B cell (primary cell): ENCODE measurements around the gene FBXW9. TPM values are rescaled to one million over a fixed set of nuclear protein-coding genes. Genes with fewer than 3 reads are reported as not detected.

Source experiments
- ATAC-seq: fragments of 200-7000 bp; cut with Tn5 transposase; one replicate; pipeline ENCODE4 v1.10.0; 2021; ENCODE audit warnings: low read depth, mild to moderate bottlenecking, moderate number of reproducible peaks, moderate library complexity
- CTCF ChIA-PET: fragments of 350-600 bp; sonication (Branson Sonifier 250); formaldehyde crosslinking; loops from one replicate; lab custom pipeline; 2021; ENCODE audit warnings: antibody characterized with exemption, inconsistent platforms; lab: Charles Lee
- POLR2A ChIA-PET: fragments of 350-600 bp; sonication (Branson Sonifier 250); formaldehyde crosslinking; loops from one replicate; lab custom pipeline; 2021; ENCODE audit warnings: antibody characterized with exemption; lab: Charles Lee
- DNase-seq: peaks from one replicate; pipeline ENCODE4 v3.0.0; 2013
- H2AFZ ChIP-seq: 2 replicates; pipeline ENCODE4 v1.6.1; 2012; ENCODE audit warnings: mild to moderate bottlenecking, low read depth, low read length; ENCODE audit not compliant: insufficient read depth, poor library complexity, severe bottlenecking
- H3K27ac ChIP-seq, 2 donors: 1 replicate in 1 of 2; 2 replicates in 1 of 2; pipeline ENCODE4 v1.5.1; 2012 to 2013; ENCODE audit warnings: low read length in 2 of 2, mild to moderate bottlenecking in 2 of 2, moderate library complexity in 1 of 2
- H3K27me3 ChIP-seq, 4 experiments: fragments of 200-600 bp in 1 of 4; sonication (generic) in 1 of 4; replicated peaks in 1 of 4; 1 replicate in 2 of 4; 2 replicates in 2 of 4; pipeline versions ENCODE4 v1.6.1 to v1.7.0; 2013 to 2016; ENCODE audit warnings: low read length in 3 of 4, mild to moderate bottlenecking in 2 of 4, mixed read lengths in 1 of 4, moderate library complexity in 1 of 4; ENCODE audit not compliant: insufficient read depth in 4 of 4, control insufficient read depth in 3 of 4; ENCODE audit errors: control extremely low read depth in 1 of 4
- H3K36me3 ChIP-seq, 2 experiments: replicated peaks in 1 of 2; 1 replicate in 1 of 2; 2 replicates in 1 of 2; pipeline versions ENCODE4 v1.6.1 to v1.7.1; 2013; ENCODE audit warnings: low read length in 1 of 2; ENCODE audit not compliant: insufficient read depth in 2 of 2, control insufficient read depth in 1 of 2; ENCODE audit errors: control extremely low read depth in 1 of 2, extremely low read depth in 1 of 2
- H3K4me1 ChIP-seq, 2 donors: fragments of 200-600 bp in 1 of 2; sonication (generic) in 1 of 2; 1 replicate in 1 of 2; 2 replicates in 1 of 2; pipeline versions ENCODE4 v1.5.1 to v1.6.1; 2013 to 2017; ENCODE audit warnings: low read length in 2 of 2; ENCODE audit not compliant: control insufficient read depth in 2 of 2, insufficient read depth in 2 of 2
- H3K4me2 ChIP-seq: replicated peaks from 2 replicates; pipeline ENCODE3; 2012; ENCODE audit warnings: mild to moderate bottlenecking, low read depth, low read length; ENCODE audit not compliant: poor library complexity, severe bottlenecking
- H3K4me3 ChIP-seq, 5 experiments: fragments of 200-600 bp in 1 of 5; sonication (generic) in 1 of 5; 1 replicate in 3 of 5; 2 replicates in 2 of 5; pipeline versions ENCODE4 v1.5.1 to v1.7.0; 2011 to 2016; ENCODE audit warnings: low read length in 4 of 5, mild to moderate bottlenecking in 4 of 5, low read depth in 2 of 5, control low read depth in 1 of 5, moderate library complexity in 1 of 5; ENCODE audit not compliant: insufficient read depth in 1 of 5; ENCODE audit errors: control extremely low read depth in 1 of 5, extremely low read depth in 1 of 5
- H3K79me2 ChIP-seq: fragments of 200-600 bp; sonication (generic); one replicate; pipeline ENCODE4 v1.6.0; 2016; ENCODE audit warnings: low read length; ENCODE audit not compliant: control insufficient read depth, insufficient read depth
- H3K9ac ChIP-seq: fragments of 200-600 bp; sonication (generic); 2 replicates; pipeline ENCODE4 v1.6.1; 2017; ENCODE audit warnings: mild to moderate bottlenecking, low read length, moderate library complexity
- H3K9me3 ChIP-seq, 3 donors: one replicate each; pipeline versions ENCODE4 v1.6.1 to v1.7.1; 2013; ENCODE audit warnings: low read length in 2 of 3; ENCODE audit not compliant: control insufficient read depth in 2 of 3, insufficient read depth in 1 of 3; ENCODE audit errors: control extremely low read depth in 1 of 3
- H4K20me1 ChIP-seq: 2 replicates; pipeline ENCODE4 v1.6.0; 2012; ENCODE audit warnings: mild to moderate bottlenecking, low read length; ENCODE audit not compliant: insufficient read depth, control insufficient read depth, poor library complexity, severe bottlenecking
- H3K27ac Mint-ChIP-seq: one replicate; pipeline ENCODE4 v1.8.0; 2021; ENCODE audit warnings: mixed read lengths
- H3K27me3 Mint-ChIP-seq: one replicate; pipeline ENCODE4 v1.8.0; 2021; ENCODE audit warnings: mixed read lengths
- H3K4me1 Mint-ChIP-seq: one replicate; pipeline ENCODE4 v1.8.0; 2021; ENCODE audit warnings: mixed read lengths
- H3K4me3 Mint-ChIP-seq: one replicate; pipeline ENCODE4 v1.8.0; 2021; ENCODE audit warnings: mixed read lengths
- H3K9me3 Mint-ChIP-seq: one replicate; pipeline ENCODE4 v1.8.0; 2022; ENCODE audit warnings: mixed read lengths; ENCODE audit not compliant: insufficient read depth
- CTCF ChIP-seq: fragments of 200-600 bp; IDR thresholded peaks from one replicate; pipeline ENCODE4 v1.8.0; 2022; ENCODE audit warnings: antibody characterized with exemption, mild to moderate bottlenecking
- EZH2 ChIP-seq: IDR thresholded peaks from 2 replicates; pipeline ENCODE4 v1.6.1; 2012; ENCODE audit warnings: borderline replicate concordance, low read depth, mild to moderate bottlenecking, moderate library complexity, low read length; ENCODE audit not compliant: insufficient read depth, poor library complexity, severe bottlenecking
- WGBS: methylation state at CpG from one replicate; pipeline ENCODE4 v1.1.5; 2013; ENCODE audit warnings: missing lambda C conversion rate; ENCODE audit not compliant: insufficient coverage; 5-methylcytosine and 5-hydroxymethylcytosine counted together
- intact Hi-C: fragments of 100-400 bp; cut with micrococcal nuclease; formaldehyde crosslinking; loops from one replicate; pipeline ENCODE4 v1.10.0; 2022
- polyA plus RNA-seq: library from polyadenylated mRNA; depleted of rRNA; stranded (reverse); fragments of >200 nt; gene quantifications from 2 replicates; pipeline ENCODE4 v1.2.3, GENCODE V29; 2012
- total RNA-seq, 2 donors: library from RNA; stranded (reverse); fragments of 120-200 nt in 1 of 2; gene quantifications; 1 replicate in 1 of 2; 2 replicates in 1 of 2; pipeline versions ENCODE4 v1.2.3 to v1.2.4, GENCODE V29; 2013 to 2022

FBXW9 gene
- total and polyA plus RNA-seq, 2 donors (not counting 1 experiment from before 2014, with no cell fraction given): 4.7 TPM

GRCh38 chr19:12705654-12706331 lies 9.4 kb upstream of the FBXW9 start:
- no peak overlapping the region for H2AFZ ChIP-seq
- DNase-seq (no peak), ATAC-seq (no peak)
- no peaks in the 10 kb centered on the region for H3K27me3 ChIP-seq
- CTCF ChIA-PET: interaction anchor here (0.6 kb wide), 1 partner anchor 22 kb away, joined by 3 read pairs; no protein-coding TSS in a partner anchor
- no peaks in the 10 kb centered on the region for H3K4me1 ChIP-seq
- Mint-ChIP-seq H3K4me1 (no peaks in the 10 kb centered on the region), H3K27me3 (no peaks in the 10 kb centered on the region), H3K4me3 (no peak overlapping the region), H3K9me3 (no peaks in the 10 kb centered on the region), H3K27ac (peak overlapping the region; percentile 15)
- WGBS: 97% methylated on average over 28 of the region's 29 CpGs
- H3K4me3 ChIP-seq: no peak overlapping the region
- H3K9ac ChIP-seq: no peak overlapping the region
- H3K36me3 ChIP-seq: peaks cover 8 to 66% of the 10 kb centered on the region in 2 experiments
- H3K4me2 ChIP-seq: no peak overlapping the region
- no peaks in the 10 kb centered on the region for H4K20me1 ChIP-seq
- no peak overlapping the region for H3K27ac ChIP-seq
- intact Hi-C loops: no loop called here
- peaks cover 3% of the 10 kb centered on the region for H3K79me2 ChIP-seq
- TF ChIP-seq CTCF: no peak
- no peak for TF ChIP-seq EZH2
- H3K9me3 ChIP-seq: no peaks in the 10 kb centered on the region
- POLR2A ChIA-PET: interaction anchor here (0.6 kb wide), 1 partner anchor 123 kb away, joined by 4 read pairs; no protein-coding TSS in a partner anchor

DNA sequence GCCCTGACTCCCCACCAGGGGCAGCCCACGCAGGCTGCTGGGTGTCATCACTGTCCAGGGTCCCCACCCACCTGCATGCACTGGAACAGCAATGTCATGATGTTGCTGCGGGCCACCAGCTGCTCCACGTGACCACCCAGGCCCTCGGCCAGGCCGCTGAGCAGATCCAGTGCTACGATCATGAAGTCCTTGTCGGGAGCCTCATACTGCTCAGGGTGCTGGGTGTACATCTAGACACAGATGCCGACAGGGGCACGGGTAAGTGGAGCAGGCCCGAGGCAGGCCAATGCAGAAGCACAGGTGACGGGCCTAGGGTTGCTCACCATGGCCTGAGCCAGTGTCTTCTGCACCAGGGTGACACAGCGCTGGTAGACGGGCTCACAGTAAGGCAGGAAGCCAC lies 8.7 kb upstream of the FBXW9 start:
- 96% methylated on average over 13 of the region's 13 CpGs for WGBS

More for the DNA sequence above, 8.7 kb upstream of the FBXW9 start:
- ChIA-PET CTCF (interaction anchor here (0.6 kb wide), 1 partner anchor 23 kb away, joined by 3 read pairs; no protein-coding TSS in a partner anchor), POLR2A (no interaction called here)
- Mint-ChIP-seq H3K4me1 (no peaks in the 10 kb centered on the region), H3K4me3 (no peak overlapping the region), H3K27me3 (no peaks in the 10 kb centered on the region), H3K27ac (peak overlapping the region; percentile 15), H3K9me3 (no peaks in the 10 kb centered on the region)
- no peak overlapping the region for H3K9ac ChIP-seq
- no peaks in the 10 kb centered on the region for H4K20me1 ChIP-seq
- H2AFZ ChIP-seq: no peak overlapping the region
- H3K27ac ChIP-seq: no peak overlapping the region
- H3K27me3 ChIP-seq: no peaks in the 10 kb centered on the region
- no peak for ATAC-seq
- TF ChIP-seq CTCF (no peak), EZH2 (no peak)
- H3K36me3 ChIP-seq: peaks cover 8 to 63% of the 10 kb centered on the region in 2 experiments
- no peak overlapping the region for H3K4me2 ChIP-seq
- H3K4me1 ChIP-seq: no peaks in the 10 kb centered on the region
- DNase-seq: no peak
- intact Hi-C loops: no loop called here
- peaks cover 3% of the 10 kb centered on the region for H3K79me2 ChIP-seq
- H3K9me3 ChIP-seq: no peaks in the 10 kb centered on the region
- H3K4me3 ChIP-seq: no peak overlapping the region
